ENCODE measurements around the gene PDIA6.

Gene PDIA6

GRCh38 chr2:10762651-10763460 is 49.7 kb downstream of the PDIA6 start:
- H3K36me3 ChIP-seq (ENCODE audit: insufficient read depth, low read length) = no peaks in the 10 kb centered on the region
- no peaks in the 10 kb centered on the region for H3K9me3 ChIP-seq (ENCODE audit: control insufficient read depth, insufficient read depth, low read length)
- 0 out of 2 replicates have a peak, but pooled peaks cover 4% of the 10 kb centered on the region for H3K4me1 ChIP-seq (ENCODE audit: insufficient read depth, low read length)
- H3K9ac ChIP-seq (ENCODE audit: low read depth, low read length) = no peak overlapping the region

GRCh38 chr2:10761591-10761990 is 51.0 kb downstream of the PDIA6 start:
- H3K4me1 ChIP-seq (ENCODE audit: insufficient read depth, low read length) = 0 out of 2 replicates have a peak, but pooled peaks cover 4% of the 10 kb centered on the region
- H3K9me3 ChIP-seq (ENCODE audit: control insufficient read depth, insufficient read depth, low read length) = no peaks in the 10 kb centered on the region
- no peak overlapping the region for H3K9ac ChIP-seq (ENCODE audit: low read depth, low read length)
- no peaks in the 10 kb centered on the region for H3K36me3 ChIP-seq (ENCODE audit: insufficient read depth, low read length)

GRCh38 chr2:10760794-10761504 is 51.6 kb downstream of the PDIA6 start:
- Histone ChIP-seq H3K4me1 (ENCODE audit: insufficient read depth, low read length) (0 out of 2 replicates have a peak, but pooled peaks cover 4% of the 10 kb centered on the region), H3K36me3 (ENCODE audit: insufficient read depth, low read length) (no peaks in the 10 kb centered on the region), H3K9ac (ENCODE audit: low read depth, low read length) (no peak overlapping the region), H3K9me3 (ENCODE audit: control insufficient read depth, insufficient read depth, low read length) (no peaks in the 10 kb centered on the region)

- Histone ChIP-seq H3K4me1 (ENCODE audit: insufficient read depth, low read length) (0 out of 2 replicates have a peak, but pooled peaks cover 4% of the 10 kb centered on the region), H3K36me3 (ENCODE audit: insufficient read depth, low read length) (no peaks in the 10 kb centered on the region), H3K9ac (ENCODE audit: low read depth, low read length) (no peak overlapping the region)
Observed at GRCh38 chr2:10759151-10759714, 53.4 kb downstream of the PDIA6 start.

GRCh38 chr2:10757814-10758286 is 54.7 kb downstream of the PDIA6 start:
- H3K9me3 ChIP-seq (ENCODE audit: control insufficient read depth, insufficient read depth, low read length) = no peaks in the 10 kb centered on the region
- 0 out of 2 replicates have a peak, but pooled peaks cover 3% of the 10 kb centered on the region for H3K4me1 ChIP-seq (ENCODE audit: insufficient read depth, low read length)
- H3K9ac ChIP-seq (ENCODE audit: low read depth, low read length) = no peak overlapping the region
- no peaks in the 10 kb centered on the region for H3K36me3 ChIP-seq (ENCODE audit: insufficient read depth, low read length)

More at GRCh38 chr2:10759151-10759714, 53.4 kb downstream of the PDIA6 start:
- H3K9me3 ChIP-seq (ENCODE audit: control insufficient read depth, insufficient read depth, low read length) = no peaks in the 10 kb centered on the region

GRCh38 chr2:10755621-10756020 is 57.0 kb downstream of the PDIA6 start:
- Histone ChIP-seq H3K9me3 (ENCODE audit: control insufficient read depth, insufficient read depth, low read length) (no peaks in the 10 kb centered on the region), H3K9ac (ENCODE audit: low read depth, low read length) (no peak overlapping the region), H3K36me3 (ENCODE audit: insufficient read depth, low read length) (no peaks in the 10 kb centered on the region), H3K4me1 (ENCODE audit: insufficient read depth, low read length) (no peaks in the 10 kb centered on the region)

GRCh38 chr2:10753876-10754275 is 58.7 kb downstream of the PDIA6 start:
- H3K9me3 ChIP-seq (ENCODE audit: control insufficient read depth, insufficient read depth, low read length) = no peaks in the 10 kb centered on the region
- H3K36me3 ChIP-seq (ENCODE audit: insufficient read depth, low read length) = no peaks in the 10 kb centered on the region
- no peaks in the 10 kb centered on the region for H3K4me1 ChIP-seq (ENCODE audit: insufficient read depth, low read length)
- no peak overlapping the region for H3K9ac ChIP-seq (ENCODE audit: low read depth, low read length)

GRCh38 chr2:10753156-10753555 is 59.4 kb downstream of the PDIA6 start:
- no peaks in the 10 kb centered on the region for H3K4me1 ChIP-seq (ENCODE audit: insufficient read depth, low read length)

GRCh38 chr2:10752236-10752635 is 60.3 kb downstream of the PDIA6 start:
- Histone ChIP-seq H3K4me1 (ENCODE audit: insufficient read depth, low read length) (no peaks in the 10 kb centered on the region), H3K9me3 (ENCODE audit: control insufficient read depth, insufficient read depth, low read length) (no peaks in the 10 kb centered on the region), H3K9ac (ENCODE audit: low read depth, low read length) (no peak overlapping the region), H3K36me3 (ENCODE audit: insufficient read depth, low read length) (no peaks in the 10 kb centered on the region)

More at GRCh38 chr2:10753156-10753555, 59.4 kb downstream of the PDIA6 start:
- no peak overlapping the region for H3K9ac ChIP-seq (ENCODE audit: low read depth, low read length)
- no peaks in the 10 kb centered on the region for H3K36me3 ChIP-seq (ENCODE audit: insufficient read depth, low read length)
- H3K9me3 ChIP-seq (ENCODE audit: control insufficient read depth, insufficient read depth, low read length) = no peaks in the 10 kb centered on the region

- H3K36me3 ChIP-seq (ENCODE audit: insufficient read depth, low read length) = no peaks in the 10 kb centered on the region
- H3K9ac ChIP-seq (ENCODE audit: low read depth, low read length) = no peak overlapping the region
- no peaks in the 10 kb centered on the region for H3K4me1 ChIP-seq (ENCODE audit: insufficient read depth, low read length)
- H3K9me3 ChIP-seq (ENCODE audit: control insufficient read depth, insufficient read depth, low read length) = no peaks in the 10 kb centered on the region
Observed at GRCh38 chr2:10750610-10751009, 62.0 kb downstream of the PDIA6 start.

- H3K9ac ChIP-seq (ENCODE audit: low read depth, low read length) = no peak overlapping the region
- peaks cover 6% of the 10 kb centered on the region for H3K4me1 ChIP-seq (ENCODE audit: insufficient read depth, low read length)
- H3K36me3 ChIP-seq (ENCODE audit: insufficient read depth, low read length) = no peaks in the 10 kb centered on the region
- no peaks in the 10 kb centered on the region for H3K9me3 ChIP-seq (ENCODE audit: control insufficient read depth, insufficient read depth, low read length)
Observed at GRCh38 chr2:10742666-10743065, 69.9 kb downstream of the PDIA6 start.

GRCh38 chr2:10741139-10741538 is 71.4 kb downstream of the PDIA6 start:
- H3K9ac ChIP-seq (ENCODE audit: low read depth, low read length) = no peak overlapping the region
- H3K9me3 ChIP-seq (ENCODE audit: control insufficient read depth, insufficient read depth, low read length) = no peaks in the 10 kb centered on the region
- peaks cover 6% of the 10 kb centered on the region for H3K4me1 ChIP-seq (ENCODE audit: insufficient read depth, low read length)
- H3K36me3 ChIP-seq (ENCODE audit: insufficient read depth, low read length) = no peaks in the 10 kb centered on the region

GRCh38 chr2:10740226-10740625 is 72.4 kb downstream of the PDIA6 start:
- H3K4me1 ChIP-seq (ENCODE audit: insufficient read depth, low read length) = peaks cover 6% of the 10 kb centered on the region
- no peaks in the 10 kb centered on the region for H3K36me3 ChIP-seq (ENCODE audit: insufficient read depth, low read length)
- H3K9me3 ChIP-seq (ENCODE audit: control insufficient read depth, insufficient read depth, low read length) = no peaks in the 10 kb centered on the region
- no peak overlapping the region for H3K9ac ChIP-seq (ENCODE audit: low read depth, low read length)

- peaks cover 6% of the 10 kb centered on the region for H3K4me1 ChIP-seq (ENCODE audit: insufficient read depth, low read length)
- no peak overlapping the region for H3K9ac ChIP-seq (ENCODE audit: low read depth, low read length)
- H3K36me3 ChIP-seq (ENCODE audit: insufficient read depth, low read length) = no peaks in the 10 kb centered on the region
- H3K9me3 ChIP-seq (ENCODE audit: control insufficient read depth, insufficient read depth, low read length) = no peaks in the 10 kb centered on the region
Observed at GRCh38 chr2:10738192-10738591, 74.4 kb downstream of the PDIA6 start.
